ENCODE data around the gene BTBD9.

DNA sequence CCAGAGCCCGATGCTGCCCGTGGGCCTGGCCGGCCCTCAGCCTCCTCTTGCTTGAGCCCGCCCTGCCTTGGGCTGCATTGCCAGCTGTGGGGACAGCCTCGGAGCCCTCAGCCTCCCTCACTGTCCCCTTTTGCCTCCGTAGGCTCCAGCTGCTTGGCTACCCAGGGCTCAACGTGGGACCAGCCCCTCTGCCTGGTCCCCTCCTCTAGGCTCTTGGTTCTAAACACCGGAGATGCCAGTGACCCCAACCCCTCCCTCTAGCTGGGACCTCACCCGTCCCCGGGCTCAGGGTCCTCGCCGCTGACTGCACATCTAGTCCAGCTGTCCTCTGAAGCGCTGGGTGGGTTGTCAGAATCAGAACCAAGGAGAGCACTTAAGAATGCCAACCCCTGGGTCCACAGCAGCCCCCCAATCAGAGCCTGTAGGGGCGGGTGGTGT, 475.0 kb downstream of the BTBD9 start:
- TF ChIP-seq, protein P1, sequence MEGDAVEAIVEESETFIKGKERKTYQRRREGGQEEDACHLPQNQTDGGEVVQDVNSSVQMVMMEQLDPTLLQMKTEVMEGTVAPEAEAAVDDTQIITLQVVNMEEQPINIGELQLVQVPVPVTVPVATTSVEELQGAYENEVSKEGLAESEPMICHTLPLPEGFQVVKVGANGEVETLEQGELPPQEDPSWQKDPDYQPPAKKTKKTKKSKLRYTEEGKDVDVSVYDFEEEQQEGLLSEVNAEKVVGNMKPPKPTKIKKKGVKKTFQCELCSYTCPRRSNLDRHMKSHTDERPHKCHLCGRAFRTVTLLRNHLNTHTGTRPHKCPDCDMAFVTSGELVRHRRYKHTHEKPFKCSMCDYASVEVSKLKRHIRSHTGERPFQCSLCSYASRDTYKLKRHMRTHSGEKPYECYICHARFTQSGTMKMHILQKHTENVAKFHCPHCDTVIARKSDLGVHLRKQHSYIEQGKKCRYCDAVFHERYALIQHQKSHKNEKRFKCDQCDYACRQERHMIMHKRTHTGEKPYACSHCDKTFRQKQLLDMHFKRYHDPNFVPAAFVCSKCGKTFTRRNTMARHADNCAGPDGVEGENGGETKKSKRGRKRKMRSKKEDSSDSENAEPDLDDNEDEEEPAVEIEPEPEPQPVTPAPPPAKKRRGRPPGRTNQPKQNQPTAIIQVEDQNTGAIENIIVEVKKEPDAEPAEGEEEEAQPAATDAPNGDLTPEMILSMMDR (IDR thresholded peaks at IDR 0.05; ENCODE audit: poor library complexity) = no peak
- TF ChIP-seq EZH2phosphoT487 (IDR thresholded peaks at IDR 0.05; ENCODE audit: low read depth, severe bottlenecking, unreplicated experiment) (no peak), EZH2 (IDR thresholded peaks at IDR 0.05; ENCODE audit: borderline replicate concordance) (no peak)

Measured in hepatocyte (in vitro differentiated cells).